H9 (cell line): ENCODE data around the gene CHTOP. TPM values are rescaled to one million over a fixed set of nuclear protein-coding genes. Genes with fewer than 3 reads are reported as not detected.

Experiments
- DNase-seq: peaks from one replicate; pipeline ENCODE4 v3.0.0-alpha.2; 2017
- H2AFZ ChIP-seq: one replicate; pipeline ENCODE4 v1.6.1; 2013; ENCODE audit warnings: mild to moderate bottlenecking, low read length, control low read depth, moderate library complexity
- H2AK5ac ChIP-seq: 2 replicates; pipeline ENCODE4 v1.6.1; 2013; ENCODE audit warnings: low read length, control low read depth, mixed read lengths; ENCODE audit not compliant: insufficient read length
- H2BK120ac ChIP-seq: one replicate; pipeline ENCODE4 v1.6.1; 2013; ENCODE audit warnings: low read depth, mild to moderate bottlenecking, low read length, control low read depth, inconsistent platforms; ENCODE audit not compliant: poor library complexity, severe bottlenecking
- H2BK12ac ChIP-seq: 2 replicates; pipeline ENCODE4 v1.6.1; 2013; ENCODE audit warnings: low read length, control low read depth, mixed read lengths, low read depth; ENCODE audit not compliant: insufficient read length
- H2BK15ac ChIP-seq: 2 replicates; pipeline ENCODE4 v1.6.1; 2013; ENCODE audit warnings: low read depth, low read length, control low read depth
- H2BK20ac ChIP-seq: one replicate; pipeline ENCODE4 v1.6.1; 2013; ENCODE audit warnings: low read depth, mild to moderate bottlenecking, low read length, control low read depth, inconsistent platforms; ENCODE audit not compliant: poor library complexity, severe bottlenecking
- H2BK5ac ChIP-seq: 2 replicates; pipeline ENCODE4 v1.6.1; 2013; ENCODE audit warnings: low read length, control low read depth, mixed read lengths; ENCODE audit not compliant: insufficient read length
- H3K14ac ChIP-seq: 2 replicates; pipeline ENCODE4 v1.6.1; 2013; ENCODE audit warnings: low read length, control low read depth; ENCODE audit not compliant: insufficient read depth
- H3K18ac ChIP-seq: 2 replicates; pipeline ENCODE4 v1.6.1; 2013; ENCODE audit warnings: low read depth, mild to moderate bottlenecking, mixed read lengths, low read length, control low read depth; ENCODE audit not compliant: insufficient read length
- H3K23ac ChIP-seq: 2 replicates; pipeline ENCODE4 v1.6.1; 2013; ENCODE audit warnings: low read length, control low read depth, mixed read lengths, low read depth; ENCODE audit not compliant: insufficient read length
- H3K23me2 ChIP-seq: 2 replicates; pipeline ENCODE4 v1.6.1; 2013; ENCODE audit warnings: low read depth, mild to moderate bottlenecking, mixed read lengths, low read length, control low read depth; ENCODE audit not compliant: insufficient read length, poor library complexity, severe bottlenecking
- H3K27ac ChIP-seq: 2 replicates; pipeline ENCODE4 v1.5.1; 2013; ENCODE audit warnings: low read length, control low read depth, mixed read lengths, low read depth; ENCODE audit not compliant: insufficient read length
- H3K27me3 ChIP-seq: 2 replicates; pipeline ENCODE4 v1.6.1; 2013; ENCODE audit warnings: low read length, control low read depth, inconsistent platforms; ENCODE audit not compliant: insufficient read depth
- H3K4ac ChIP-seq: 2 replicates; pipeline ENCODE4 v1.6.1; 2013; ENCODE audit warnings: low read depth, mild to moderate bottlenecking, control low read depth, inconsistent platforms, low read length, moderate library complexity
- H3K4me1 ChIP-seq: 2 replicates; pipeline ENCODE4 v1.6.1; 2013; ENCODE audit warnings: low read length, control low read depth, inconsistent platforms; ENCODE audit not compliant: insufficient read depth
- H3K4me2 ChIP-seq: 2 replicates; pipeline ENCODE4 v1.6.1; 2013; ENCODE audit warnings: low read length, control low read depth, mixed read lengths; ENCODE audit not compliant: insufficient read length, insufficient read depth
- H3K56ac ChIP-seq: 2 replicates; pipeline ENCODE4 v1.6.1; 2013; ENCODE audit warnings: low read depth, mild to moderate bottlenecking, mixed read lengths, low read length, control low read depth; ENCODE audit not compliant: insufficient read length
- H3K79me1 ChIP-seq: 2 replicates; pipeline ENCODE4 v1.6.1; 2013; ENCODE audit warnings: low read depth, mild to moderate bottlenecking, moderate library complexity, low read length, control low read depth, inconsistent platforms; ENCODE audit not compliant: insufficient read depth, poor library complexity, severe bottlenecking
- H3K79me2 ChIP-seq: 2 replicates; pipeline ENCODE4 v1.6.1; 2013; ENCODE audit warnings: low read length, control low read depth, inconsistent platforms; ENCODE audit not compliant: insufficient read depth
- H3K9ac ChIP-seq: 2 replicates; pipeline ENCODE4 v1.6.1; 2013; ENCODE audit warnings: low read length, control low read depth, mixed read lengths; ENCODE audit not compliant: insufficient read length; ENCODE audit errors: extremely low read depth
- H3K9me3 ChIP-seq: one replicate; pipeline ENCODE4 v1.6.1; 2013; ENCODE audit warnings: low read depth, low read length, inconsistent platforms; ENCODE audit not compliant: control insufficient read depth
- H3T11ph ChIP-seq: one replicate; pipeline ENCODE4 v1.6.1; 2013; ENCODE audit warnings: mild to moderate bottlenecking, low read length, control low read depth, inconsistent platforms
- H4K20me1 ChIP-seq: one replicate; pipeline ENCODE4 v1.6.1; 2013; ENCODE audit not compliant: control insufficient read depth, insufficient read length, insufficient read depth
- H4K5ac ChIP-seq: 2 replicates; pipeline ENCODE4 v1.6.1; 2013; ENCODE audit warnings: low read depth, mild to moderate bottlenecking, mixed read lengths, low read length, control low read depth; ENCODE audit not compliant: insufficient read length
- H4K8ac ChIP-seq: replicated peaks from 2 replicates; pipeline ENCODE4 v1.6.1; 2013; ENCODE audit warnings: low read length, control low read depth, mixed read lengths, low read depth; ENCODE audit not compliant: insufficient read length
- H4K91ac ChIP-seq: 2 replicates; pipeline ENCODE4 v1.6.1; 2013; ENCODE audit warnings: low read depth, mild to moderate bottlenecking, moderate library complexity, mixed read lengths, low read length, control low read depth; ENCODE audit not compliant: insufficient read length
- H3K27ac Mint-ChIP-seq, 3 experiments: 2 replicates in 2 of 3; 3 replicates in 1 of 3; pipeline ENCODE4 v1.8.0; 2020 to 2021; ENCODE audit warnings: mixed read lengths in 3 of 3, mild to moderate bottlenecking in 1 of 3, moderate library complexity in 1 of 3
- H3K27me3 Mint-ChIP-seq: 2 replicates; pipeline ENCODE4 v1.8.0; 2021; ENCODE audit warnings: low read depth, mild to moderate bottlenecking, moderate library complexity, mixed read lengths
- H3K36me3 Mint-ChIP-seq, 3 experiments: 2 replicates in 2 of 3; 3 replicates in 1 of 3; pipeline ENCODE4 v1.8.0; 2020 to 2021; ENCODE audit warnings: low read depth in 3 of 3, mixed read lengths in 3 of 3; ENCODE audit not compliant: insufficient read depth in 1 of 3
- H3K4me1 Mint-ChIP-seq, 2 experiments: 2 replicates each; pipeline ENCODE4 v1.8.0; 2020; ENCODE audit warnings: mixed read lengths in 2 of 2
- H3K4me3 Mint-ChIP-seq, 2 experiments: 2 replicates in 1 of 2; 3 replicates in 1 of 2; pipeline ENCODE4 v1.8.0; 2020 to 2021; ENCODE audit warnings: mild to moderate bottlenecking in 2 of 2, mixed read lengths in 2 of 2, moderate library complexity in 1 of 2
- H3K9me3 Mint-ChIP-seq, 2 experiments: 2 replicates in 1 of 2; 3 replicates in 1 of 2; pipeline ENCODE4 v1.8.0; 2020; ENCODE audit warnings: mild to moderate bottlenecking in 2 of 2, mixed read lengths in 2 of 2, moderate library complexity in 1 of 2
- WGBS: extraction: QIAGEN DNeasy Blood & Tissue Kit; methylation state at CpG from one replicate; pipeline ENCODE4 v1.1.7; 2013; ENCODE audit warnings: missing lambda C conversion rate, low lambda C conversion rate, mixed read lengths; ENCODE audit not compliant: insufficient read length; ENCODE audit errors: extremely low coverage; 5-methylcytosine and 5-hydroxymethylcytosine counted together
- total RNA-seq: library from RNA; stranded (reverse); gene quantifications from 2 replicates; pipeline ENCODE4 v1.2.1, GENCODE V29; 2021
- TF ChIP-seq, protein P1 (sequence below): fragments of 200-600 bp; sonication (generic); conservative IDR thresholded peaks from 3 replicates; pipeline ENCODE4 v1.8.0; 2021; ENCODE audit warnings: antibody characterized with exemption, mild to moderate bottlenecking

Gene CHTOP
- total RNA-seq, 1 experiment from 2014 or later: 126 TPM

GRCh38 chr1:153680120-153680403, 46.2 kb downstream of the CHTOP start:
- Histone ChIP-seq H2BK5ac (no peak overlapping the region), H3T11ph (no peak overlapping the region), H3K23ac (no peak overlapping the region), H3K27me3 (peaks cover 3% of the 10 kb centered on the region; the same call in 1 of the 2 replicates), H3K23me2 (peaks cover 26% of the 10 kb centered on the region), H2BK120ac (no peak overlapping the region), H2BK20ac (no peak overlapping the region), H3K79me1 (no peaks in the 10 kb centered on the region), H3K56ac (no peak overlapping the region), H3K79me2 (no peaks in the 10 kb centered on the region), H3K9ac (no peak overlapping the region), H4K5ac (no peak overlapping the region), H2AFZ (no peak overlapping the region), H3K4me1 (no peaks in the 10 kb centered on the region), H3K14ac (no peak overlapping the region), H4K91ac (no peak overlapping the region), H2BK15ac (no peak overlapping the region), H4K8ac (no peak overlapping the region), H2BK12ac (no peak overlapping the region), H3K18ac (no peak overlapping the region), H3K27ac (no peak overlapping the region), H3K4me2 (peak overlapping the region; percentile 65), H2AK5ac (no peak overlapping the region), H3K4ac (no peak overlapping the region), H3K9me3 (no peaks in the 10 kb centered on the region), H4K20me1 (no peaks in the 10 kb centered on the region)
- Mint-ChIP-seq H3K36me3 (peaks cover 0 to 19% (median 11%) of the 10 kb centered on the region in 3 experiments; a peak in 3 of 7 replicates), H3K9me3 (no peaks in the 10 kb centered on the region), H3K27ac (no peak overlapping the region), H3K4me3 (peak overlapping the region; percentile 74 to 86), H3K27me3 (peaks cover 44% of the 10 kb centered on the region), H3K4me1 (peaks cover 24 to 25% of the 10 kb centered on the region in 2 experiments)
- TF ChIP-seq, protein P1, sequence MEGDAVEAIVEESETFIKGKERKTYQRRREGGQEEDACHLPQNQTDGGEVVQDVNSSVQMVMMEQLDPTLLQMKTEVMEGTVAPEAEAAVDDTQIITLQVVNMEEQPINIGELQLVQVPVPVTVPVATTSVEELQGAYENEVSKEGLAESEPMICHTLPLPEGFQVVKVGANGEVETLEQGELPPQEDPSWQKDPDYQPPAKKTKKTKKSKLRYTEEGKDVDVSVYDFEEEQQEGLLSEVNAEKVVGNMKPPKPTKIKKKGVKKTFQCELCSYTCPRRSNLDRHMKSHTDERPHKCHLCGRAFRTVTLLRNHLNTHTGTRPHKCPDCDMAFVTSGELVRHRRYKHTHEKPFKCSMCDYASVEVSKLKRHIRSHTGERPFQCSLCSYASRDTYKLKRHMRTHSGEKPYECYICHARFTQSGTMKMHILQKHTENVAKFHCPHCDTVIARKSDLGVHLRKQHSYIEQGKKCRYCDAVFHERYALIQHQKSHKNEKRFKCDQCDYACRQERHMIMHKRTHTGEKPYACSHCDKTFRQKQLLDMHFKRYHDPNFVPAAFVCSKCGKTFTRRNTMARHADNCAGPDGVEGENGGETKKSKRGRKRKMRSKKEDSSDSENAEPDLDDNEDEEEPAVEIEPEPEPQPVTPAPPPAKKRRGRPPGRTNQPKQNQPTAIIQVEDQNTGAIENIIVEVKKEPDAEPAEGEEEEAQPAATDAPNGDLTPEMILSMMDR: no peak
- WGBS: no CpG with 5 or more reads among the region's 10 CpGs
- peak; percentile 57 for DNase-seq
